Lower lobe of right lung (tissue), 2 donors: ENCODE measurements around the gene STMP1. TPM values are rescaled to one million over a fixed set of nuclear protein-coding genes. Genes with fewer than 3 reads are reported as not detected.

Source experiments
- ATAC-seq, 2 donors: fragments of 200-7000 bp; cut with Tn5 transposase; one replicate each; pipeline ENCODE4 v1.9.1; 2020 to 2022; ENCODE audit warnings: mild to moderate bottlenecking in 2 of 2, moderate library complexity in 2 of 2
- DNase-seq: peaks from one replicate; pipeline ENCODE4 v3.0.0-alpha.2; 2020
- H3K27ac ChIP-seq: fragments of 200-600 bp; one replicate; pipeline ENCODE4 v1.8.0; 2022
- H3K27me3 ChIP-seq: fragments of 200-600 bp; one replicate; pipeline ENCODE4 v1.8.0; 2022; ENCODE audit warnings: low read depth
- H3K36me3 ChIP-seq: fragments of 200-600 bp; one replicate; pipeline ENCODE4 v1.8.0; 2022; ENCODE audit warnings: mild to moderate bottlenecking
- H3K4me1 ChIP-seq: fragments of 200-600 bp; one replicate; pipeline ENCODE4 v1.8.0; 2022
- H3K4me3 ChIP-seq: fragments of 200-600 bp; one replicate; pipeline ENCODE4 v1.8.0; 2022; ENCODE audit warnings: mild to moderate bottlenecking
- H3K9me3 ChIP-seq: fragments of 200-600 bp; one replicate; pipeline ENCODE4 v1.8.0; 2022
- CTCF ChIP-seq: fragments of 200-600 bp; IDR thresholded peaks from one replicate; pipeline ENCODE4 v1.8.0; 2022; ENCODE audit warnings: antibody characterized with exemption, mild to moderate bottlenecking
- intact Hi-C: fragments of 100-400 bp; cut with DNase I; formaldehyde crosslinking; loops from one replicate; pipeline ENCODE4 v1.11.0; 2022
- total RNA-seq: library from RNA; stranded (reverse); fragmentation: NEBNext Ultra II Directional; extraction: Animal tissue kit (Norgen Biotek cat#: 25700); gene quantifications from one replicate; pipeline ENCODE4 v1.2.1, GENCODE V29; 2021
- donor health status: DM: no; HTN: yes; CAD: no; lungs with severe emphysema.

The STMP1 gene
- total RNA-seq, 1 donor from 2014 or later, result 24.3 TPM

GRCh38 chr7:135672560-135673359 is 10.4 kb downstream of the STMP1 start:
- ATAC-seq (peak; percentile 78 to 80), DNase-seq (no peak)
- intact Hi-C loops, result no loop called here
- Histone ChIP-seq H3K4me3 (no peak overlapping the region), H3K36me3 (peaks cover 29% of the 10 kb centered on the region), H3K27me3 (no peaks in the 10 kb centered on the region), H3K9me3 (no peaks in the 10 kb centered on the region), H3K4me1 (peaks cover 22% of the 10 kb centered on the region), H3K27ac (no peak overlapping the region)
- peak; percentile 76 for TF ChIP-seq CTCF

- TF ChIP-seq CTCF, result no peak
- Histone ChIP-seq H3K27ac (no peak overlapping the region), H3K9me3 (no peaks in the 10 kb centered on the region), H3K36me3 (peaks cover 29% of the 10 kb centered on the region), H3K27me3 (no peaks in the 10 kb centered on the region), H3K4me1 (peaks cover 28% of the 10 kb centered on the region), H3K4me3 (no peak overlapping the region)
- intact Hi-C loops, result no loop called here
- ATAC-seq (no peak), DNase-seq (no peak)
Observed at GRCh38 chr7:135673360-135673706, 11.0 kb downstream of the STMP1 start.

GRCh38 chr7:135678612-135679575 is 16.6 kb downstream of the STMP1 start:
- peak; percentile 81 to 93 for ATAC-seq
- intact Hi-C loops, result no loop called here
- no peak for TF ChIP-seq CTCF
- H3K27ac ChIP-seq, result no peak overlapping the region
- H3K4me1 ChIP-seq, result peaks cover 22% of the 10 kb centered on the region
- no peaks in the 10 kb centered on the region for H3K9me3 ChIP-seq
- peak; percentile 70 for DNase-seq
- no peaks in the 10 kb centered on the region for H3K27me3 ChIP-seq
- H3K4me3 ChIP-seq, result no peak overlapping the region
- peaks cover 27% of the 10 kb centered on the region for H3K36me3 ChIP-seq

GRCh38 chr7:135681762-135682161 is 19.4 kb downstream of the STMP1 start:
- peaks cover 10% of the 10 kb centered on the region for H3K36me3 ChIP-seq
- no peaks in the 10 kb centered on the region for H3K9me3 ChIP-seq
- H3K4me1 ChIP-seq, result peaks cover 24% of the 10 kb centered on the region
- H3K27me3 ChIP-seq, result no peaks in the 10 kb centered on the region
- no peak for TF ChIP-seq CTCF
- no peak overlapping the region for H3K4me3 ChIP-seq
- DNase-seq, result no peak
- peak; percentile 64 to 76 for ATAC-seq
- H3K27ac ChIP-seq, result peak overlapping the region; percentile 1
- intact Hi-C loops, result no loop called here

GRCh38 chr7:135682191-135682590 is 19.9 kb downstream of the STMP1 start:
- no peak for TF ChIP-seq CTCF
- intact Hi-C loops, result no loop called here
- DNase-seq (no peak), ATAC-seq (peak in 1 of 2 donors; percentile 6)
- Histone ChIP-seq H3K4me1 (peaks cover 24% of the 10 kb centered on the region), H3K4me3 (no peak overlapping the region), H3K36me3 (peaks cover 10% of the 10 kb centered on the region), H3K27ac (peak overlapping the region; percentile 1), H3K9me3 (no peaks in the 10 kb centered on the region), H3K27me3 (no peaks in the 10 kb centered on the region)
